ENCODE results near the gene UBR4.
"Not testable (repeated sequence)": the region's sequence is repeated elsewhere in the genome, so short reads cannot be mapped to it uniquely, and the experiment has no call there.

UBR4 gene

DNA sequence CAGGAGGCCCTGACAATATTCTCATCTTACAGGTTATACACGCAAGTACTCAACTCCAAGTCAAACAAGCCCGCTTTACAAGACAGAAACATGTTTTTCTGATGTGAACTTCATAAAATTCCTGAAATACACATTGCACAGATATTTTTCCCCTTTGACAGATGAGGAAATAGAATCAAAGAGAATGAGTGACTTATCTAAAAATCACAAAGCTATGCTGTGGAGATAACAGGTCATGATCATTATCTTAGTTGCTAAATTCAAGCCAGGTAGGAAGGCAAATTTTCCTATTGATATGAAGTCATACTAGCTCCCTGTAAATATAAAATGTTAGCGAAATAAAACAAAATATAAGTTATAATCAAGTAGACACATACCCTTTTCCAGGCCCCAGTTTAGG is 18.3 kb downstream of the UBR4 start:
- no peak for FAIRE-seq
- no peak for DNase-seq (ENCODE audit: low spot score)

DNA sequence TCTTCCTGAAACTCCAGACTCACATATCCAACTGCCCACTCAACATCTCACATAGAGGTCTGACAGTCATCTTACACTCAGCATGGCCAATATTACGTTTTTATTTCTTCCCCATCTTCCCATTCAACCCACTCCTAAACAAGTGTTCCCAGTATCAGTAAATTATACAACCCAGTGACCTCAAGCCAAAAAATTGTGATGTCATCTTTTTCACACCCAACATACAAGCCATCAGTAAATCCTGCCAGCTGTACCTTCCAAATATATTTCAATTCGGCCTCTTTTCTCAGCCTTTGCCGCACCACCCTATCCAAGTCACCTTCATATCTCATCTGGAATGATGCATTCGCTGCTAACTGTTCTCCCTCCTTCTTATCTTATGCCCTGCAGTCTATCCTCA is 19.6 kb downstream of the UBR4 start:
- no peak for FAIRE-seq
- DNase-seq (ENCODE audit: low spot score) = no peak

DNA sequence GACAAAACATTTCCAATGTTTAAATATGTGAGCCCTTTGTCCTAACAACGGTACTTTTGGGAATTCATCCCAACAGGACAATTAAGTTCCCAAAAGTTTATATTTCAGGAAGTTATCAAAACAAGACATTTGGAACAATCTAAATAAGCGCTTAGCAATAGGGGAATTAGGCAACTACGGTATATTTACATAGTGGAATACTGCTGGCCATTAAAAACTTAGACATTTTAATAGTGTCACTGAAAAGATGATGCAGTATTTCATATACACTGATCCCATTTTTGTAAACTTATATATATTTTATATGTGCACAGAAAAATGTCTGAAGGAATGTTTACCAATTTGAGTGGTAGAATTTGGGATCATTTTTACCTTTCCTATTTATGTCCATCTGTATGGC is 20.8 kb downstream of the UBR4 start:
- no peak for DNase-seq (ENCODE audit: low spot score)
- FAIRE-seq = no peak

DNA sequence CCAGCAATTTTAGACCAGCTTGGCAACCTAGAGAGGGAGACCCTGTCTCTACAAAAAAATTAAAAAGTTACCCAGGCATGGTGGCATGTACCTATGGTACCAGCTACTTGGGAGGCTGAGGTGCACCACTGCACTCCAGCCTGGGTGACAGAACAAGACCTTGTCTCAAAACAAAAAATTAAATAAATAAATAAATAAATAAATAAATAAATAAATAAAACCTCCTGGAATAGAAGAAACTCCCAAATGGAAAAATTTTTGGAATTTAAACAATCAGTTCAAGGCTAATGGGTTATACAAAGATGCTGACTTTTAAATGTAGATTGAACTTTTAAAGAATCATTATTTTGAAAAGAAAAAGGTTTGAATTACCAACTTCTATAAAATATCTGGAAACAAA is 22.2 kb downstream of the UBR4 start:
- FAIRE-seq = no peak
- DNase-seq (ENCODE audit: low spot score) = no peak

DNA sequence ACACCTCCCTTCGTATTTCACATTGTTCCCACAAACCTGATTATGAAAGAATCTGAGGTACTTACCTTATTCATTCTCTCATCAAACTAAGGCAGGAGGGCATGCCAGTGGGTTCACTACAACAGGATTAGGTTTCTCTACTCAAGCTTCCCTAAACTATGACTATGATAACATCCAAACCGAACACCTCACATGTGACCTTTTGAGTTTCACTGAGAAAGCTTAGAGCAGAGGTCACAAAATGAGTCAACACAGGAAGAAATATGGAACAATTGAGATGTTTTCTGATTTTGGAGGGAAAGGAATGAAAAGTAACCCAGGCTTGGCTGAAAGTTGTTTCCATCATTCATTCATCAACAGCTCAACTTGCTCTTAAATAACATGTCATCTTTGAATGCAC is 24.1 kb downstream of the UBR4 start:
- FAIRE-seq (no peak), DNase-seq (ENCODE audit: low spot score) (no peak)

DNA sequence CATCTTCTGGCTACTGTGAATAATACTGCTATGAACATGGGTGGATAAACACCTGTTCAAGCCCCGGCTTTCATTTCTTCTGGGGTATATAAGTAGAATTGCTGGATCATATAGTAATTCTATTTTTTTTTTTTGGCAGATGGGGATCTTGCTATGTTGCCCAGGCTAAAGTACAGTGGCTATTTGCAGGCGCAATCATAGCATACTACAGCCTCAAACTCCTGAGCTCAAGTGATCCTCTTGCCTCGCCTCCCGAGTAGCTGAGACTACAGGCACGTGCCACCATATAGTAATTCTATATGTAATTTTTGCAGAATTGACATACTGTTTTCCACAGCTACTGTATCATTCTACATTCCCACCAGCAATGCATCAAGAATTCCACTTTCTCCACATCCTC is 27.8 kb downstream of the UBR4 start:
- DNase-seq (ENCODE audit: low spot score) (no peak), FAIRE-seq (no peak)

DNA sequence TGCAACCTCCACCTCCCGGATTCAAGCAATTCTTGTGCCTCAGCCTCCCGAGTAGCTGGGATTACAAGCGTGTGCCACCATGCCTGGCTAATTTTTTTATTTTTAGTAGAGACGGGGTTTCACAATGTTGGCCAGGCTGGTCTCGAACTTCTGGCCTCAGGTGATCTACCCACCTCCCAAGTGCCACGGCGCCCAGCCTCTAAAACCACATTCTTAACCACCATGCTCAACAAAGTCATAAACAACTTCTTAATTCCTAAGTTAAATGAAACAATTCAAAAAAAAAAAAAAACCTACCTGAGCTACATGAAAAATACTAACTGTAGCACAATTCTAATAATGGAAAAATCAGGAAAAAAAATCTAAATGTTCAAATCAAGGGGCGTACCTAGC is 29.8 kb downstream of the UBR4 start:
- not testable (repeated sequence) for DNase-seq (ENCODE audit: low spot score); FAIRE-seq

DNA sequence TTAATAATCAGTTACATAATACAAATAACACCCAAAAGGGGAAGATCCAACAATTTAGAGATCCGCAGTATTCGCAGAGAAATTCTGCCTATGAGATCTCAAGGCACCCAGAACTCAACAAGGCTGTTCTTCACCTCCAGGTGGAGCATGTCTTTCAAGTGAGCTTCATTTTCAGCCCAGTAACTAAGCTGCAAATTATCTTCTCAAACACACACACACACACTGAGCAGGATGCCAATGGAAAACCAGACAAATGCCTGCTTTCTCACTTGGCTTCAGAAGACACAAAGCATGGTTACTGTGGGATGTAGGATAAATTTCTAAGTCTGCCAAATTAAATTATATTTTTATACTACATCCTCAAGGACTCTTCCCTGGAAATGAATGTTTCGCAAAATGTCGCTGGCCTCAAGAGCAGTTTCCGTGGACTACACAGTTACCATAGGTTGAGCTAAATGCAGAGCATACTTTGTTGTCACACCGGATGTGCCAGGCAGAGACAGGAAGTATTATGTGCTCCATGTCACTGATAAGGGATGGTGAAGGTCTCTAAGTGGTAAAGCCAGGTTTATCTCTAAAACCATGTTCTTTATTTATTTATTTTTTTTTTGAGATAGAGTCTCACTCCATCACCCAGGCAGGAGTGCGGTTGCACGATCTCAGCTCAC is 30.3 kb downstream of the UBR4 start:
- FAIRE-seq (no peak), DNase-seq (ENCODE audit: low spot score) (no peak)

DNA sequence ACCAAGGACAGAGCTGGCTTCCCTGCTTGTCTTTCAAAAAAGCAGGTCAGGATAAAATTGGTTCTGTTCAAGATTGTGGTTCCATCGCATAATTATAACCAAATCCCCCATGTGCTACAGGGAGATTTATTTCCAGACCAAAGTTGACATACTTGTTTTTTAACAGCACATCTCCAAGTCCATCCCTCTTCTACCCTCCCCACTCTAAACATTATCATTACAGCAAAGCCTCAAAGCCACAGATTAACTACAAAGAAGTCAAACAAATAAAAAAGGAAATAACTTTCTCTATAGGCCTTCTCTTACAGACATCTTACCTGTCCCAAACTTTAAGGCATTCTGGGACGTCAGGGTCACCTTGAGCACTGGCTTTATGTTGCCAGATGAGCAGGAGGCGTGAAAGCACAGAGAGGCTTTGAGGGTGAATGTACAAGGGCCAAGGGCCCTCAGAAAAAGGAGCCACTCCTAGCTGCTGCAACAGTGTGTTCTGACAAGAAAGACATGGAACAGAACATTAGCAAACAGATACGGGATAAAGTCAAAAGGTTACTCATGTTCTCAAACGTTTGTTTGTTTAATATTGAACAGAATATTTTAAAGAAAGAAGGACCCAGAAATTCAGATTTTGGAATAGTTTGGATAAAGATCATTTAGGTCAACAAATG is 31.2 kb downstream of the UBR4 start:
- DNase-seq (ENCODE audit: low spot score) = no peak
- FAIRE-seq = no peak

DNA sequence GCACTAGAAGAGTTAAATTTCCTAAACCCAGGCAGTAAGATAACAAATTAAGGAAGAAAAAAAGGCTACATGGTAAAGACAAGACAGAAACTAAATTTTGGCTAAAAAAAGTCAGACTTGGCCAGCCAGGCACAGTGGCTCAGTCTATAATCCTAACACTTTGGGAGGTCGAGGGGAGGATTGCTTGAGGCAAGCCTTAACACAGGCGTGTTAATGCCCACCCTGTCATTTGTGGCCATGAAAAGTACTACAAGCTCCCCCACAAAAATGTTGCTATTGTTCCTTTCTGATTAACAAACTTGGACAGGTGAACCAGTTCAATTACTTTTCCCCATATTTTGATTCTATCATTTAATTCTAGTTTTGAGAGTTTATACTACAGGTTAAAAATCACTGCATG is 32.3 kb downstream of the UBR4 start:
- FAIRE-seq = no peak
- no peak for DNase-seq (ENCODE audit: low spot score)

DNA sequence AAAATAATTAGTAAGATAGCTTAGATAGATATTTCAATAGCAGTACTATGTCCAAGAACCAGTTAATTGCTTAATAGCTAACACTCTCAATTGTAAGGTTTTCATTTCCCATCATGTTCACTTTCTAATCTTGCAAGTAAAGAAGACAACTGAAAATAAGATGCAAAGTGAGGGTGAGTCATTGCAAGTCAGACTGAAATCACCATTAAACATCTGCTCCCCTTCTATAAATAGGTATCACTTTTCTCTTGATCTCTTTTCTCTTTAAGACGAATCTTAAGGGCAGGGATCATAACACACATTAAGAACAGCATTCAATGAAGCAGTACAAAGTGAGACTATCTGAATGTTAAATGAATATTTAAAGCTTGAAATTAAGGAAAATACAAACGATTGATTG is 40.4 kb downstream of the UBR4 start:
- no peak for FAIRE-seq
- no peak for DNase-seq (ENCODE audit: low spot score)

DNA sequence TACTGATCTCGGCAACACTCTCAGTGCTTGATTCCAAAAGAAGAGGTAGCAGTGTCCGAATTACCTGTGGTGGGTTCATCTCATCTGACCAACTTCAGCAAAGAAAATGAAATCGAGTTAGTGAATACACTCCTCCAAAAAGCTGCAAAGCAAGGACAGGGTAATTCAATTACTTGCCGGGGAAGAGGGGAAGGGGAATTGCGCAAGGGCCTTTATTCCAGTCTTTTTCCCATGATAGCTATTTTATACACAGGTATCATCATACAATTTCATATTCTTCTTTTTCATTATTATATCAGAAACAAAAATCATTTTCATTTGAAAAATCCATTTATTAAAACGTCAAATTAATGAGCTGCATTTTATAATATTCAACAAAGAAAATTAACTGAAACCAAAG is 42.9 kb downstream of the UBR4 start:
- DNase-seq (ENCODE audit: low spot score) (no peak), FAIRE-seq (no peak)

DNA sequence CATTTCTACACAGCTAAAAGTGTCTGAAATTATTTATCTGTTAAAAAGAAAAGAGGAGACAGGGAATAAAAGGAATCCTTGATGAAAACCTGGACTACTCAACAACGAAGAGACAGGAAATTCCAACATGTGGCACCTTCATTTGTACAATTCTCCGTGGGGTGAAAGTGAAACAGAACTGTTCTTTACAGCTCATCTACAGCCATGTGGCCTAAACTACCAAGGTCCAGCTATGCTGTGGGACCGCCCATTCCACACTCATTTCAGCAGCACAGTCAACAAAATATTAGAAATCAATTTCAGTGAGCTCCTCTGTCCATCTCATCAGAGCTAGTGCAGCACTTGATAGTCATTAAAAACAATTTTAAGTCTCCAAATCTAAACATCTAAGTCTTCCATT is 44.0 kb downstream of the UBR4 start:
- no peak for FAIRE-seq
- DNase-seq (ENCODE audit: low spot score) = no peak

DNA sequence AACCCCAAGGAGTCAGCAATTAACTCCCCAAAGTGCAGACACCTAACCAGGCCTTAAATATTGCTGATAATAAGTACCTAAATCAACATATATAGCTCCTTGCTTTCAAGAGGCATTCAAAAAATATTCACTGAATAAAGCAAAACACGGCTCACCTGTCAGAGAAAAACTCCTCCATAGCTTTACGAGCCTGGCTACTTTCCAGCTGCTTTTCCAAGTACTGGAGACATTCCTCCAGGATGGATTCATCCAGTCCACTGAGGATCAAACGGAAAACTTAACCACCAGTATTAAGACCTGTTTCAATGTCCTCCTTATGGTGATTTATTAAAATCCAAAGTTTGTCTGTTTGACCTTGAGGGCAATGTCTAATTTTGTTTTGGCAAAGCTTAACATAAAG is 44.6 kb downstream of the UBR4 start:
- DNase-seq (ENCODE audit: low spot score) = peak; percentile 20

DNA sequence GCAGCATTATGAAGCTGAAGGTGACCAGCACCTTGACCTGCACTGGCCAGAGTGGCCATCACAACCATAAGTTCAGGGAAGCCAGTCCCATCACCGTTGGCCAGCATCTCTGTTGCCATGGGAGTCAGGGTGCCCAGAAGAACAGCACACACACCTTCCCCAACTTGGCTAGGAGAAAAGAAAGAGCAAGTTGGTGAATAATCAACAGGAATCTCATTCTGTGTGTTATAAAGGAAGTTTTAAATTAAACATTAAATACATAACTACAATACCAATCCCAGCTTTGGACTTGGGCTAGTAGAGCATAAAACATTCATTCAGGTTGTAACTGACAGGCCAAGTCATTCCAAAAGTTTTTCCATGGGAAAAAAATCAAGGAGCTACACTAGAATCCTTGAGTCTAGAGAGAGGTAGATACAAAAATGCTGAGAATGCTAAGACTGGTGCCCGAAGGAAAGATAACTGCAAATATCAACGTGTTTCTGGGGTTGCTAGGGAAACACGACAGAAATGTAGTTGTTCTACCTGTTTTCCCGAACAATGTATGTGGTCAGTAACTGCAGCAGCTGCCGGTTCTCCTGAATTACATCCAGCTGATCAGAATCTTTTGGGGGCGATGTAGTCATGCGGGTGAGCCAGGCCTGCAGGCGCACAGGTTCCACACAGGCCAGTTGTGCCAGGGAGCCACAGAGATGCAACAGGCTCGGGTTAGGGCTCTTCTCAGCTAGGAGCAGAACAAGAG is 45.6 kb downstream of the UBR4 start:
- no peak for FAIRE-seq

More for the DNA sequence above, 44.6 kb downstream of the UBR4 start:
- FAIRE-seq = no peak

DNA sequence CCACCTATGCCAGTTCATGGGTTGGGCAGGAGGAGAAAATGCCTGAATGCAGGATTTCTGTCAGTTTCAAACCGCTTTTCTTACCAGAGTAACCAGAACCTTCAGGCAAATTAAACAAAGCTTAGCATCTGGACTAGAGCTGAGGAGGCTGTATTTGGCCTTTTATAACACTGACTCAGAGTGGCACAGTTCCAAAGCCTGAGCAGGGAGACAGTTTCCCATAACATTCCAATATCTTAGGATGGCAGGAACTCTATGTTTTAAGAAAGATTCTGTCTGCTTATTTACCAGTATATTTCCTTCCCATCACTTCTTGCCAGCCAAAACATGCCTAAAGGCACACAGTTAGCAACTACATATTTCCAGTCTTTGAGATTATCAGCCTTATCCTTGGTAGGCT is 46.8 kb downstream of the UBR4 start:
- DNase-seq (ENCODE audit: low spot score) (no peak), FAIRE-seq (no peak)

More for the DNA sequence above, 45.6 kb downstream of the UBR4 start:
- no peak for DNase-seq (ENCODE audit: low spot score)

DNA sequence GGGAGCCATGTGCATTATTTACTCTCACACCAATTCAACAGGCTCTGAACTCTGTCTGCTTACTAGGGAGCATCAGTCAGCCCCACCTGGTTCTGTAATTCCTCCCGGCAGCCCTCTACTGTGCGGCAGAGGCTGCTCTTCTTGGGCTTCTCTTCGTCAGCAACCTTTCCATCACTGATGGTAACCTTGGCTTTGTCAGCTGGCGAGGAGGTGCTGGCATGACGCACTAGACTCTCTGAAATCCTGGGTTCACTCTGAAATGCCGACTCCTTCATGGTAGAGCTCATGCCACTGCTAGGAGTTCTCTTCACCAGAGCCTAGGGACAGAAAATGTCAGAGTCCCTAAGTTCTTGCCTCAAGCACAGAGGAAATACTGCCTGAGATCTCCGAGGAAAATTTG is 49.2 kb downstream of the UBR4 start:
- DNase-seq (ENCODE audit: low spot score) (no peak), FAIRE-seq (no peak)

DNA sequence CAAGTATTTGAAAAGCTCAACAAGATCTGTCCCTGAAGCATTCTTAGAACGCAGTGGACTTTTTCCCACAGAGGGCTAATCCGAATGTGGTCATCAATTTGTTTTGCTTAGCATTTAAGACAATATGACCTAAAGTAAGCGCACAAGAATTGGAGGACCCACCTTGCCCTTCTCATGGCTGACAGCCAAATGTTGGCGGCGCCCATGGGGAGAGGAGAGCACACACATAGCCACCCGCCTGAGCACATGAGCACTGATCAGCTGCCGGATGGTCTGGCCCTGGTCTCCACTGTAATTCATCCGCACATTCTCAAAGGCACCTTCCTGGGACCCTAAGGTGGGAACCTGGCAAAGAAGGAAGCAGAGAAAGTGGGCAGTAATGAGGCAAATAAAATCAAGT is 52.4 kb downstream of the UBR4 start:
- FAIRE-seq = no peak
- no peak for DNase-seq (ENCODE audit: low spot score)

DNA sequence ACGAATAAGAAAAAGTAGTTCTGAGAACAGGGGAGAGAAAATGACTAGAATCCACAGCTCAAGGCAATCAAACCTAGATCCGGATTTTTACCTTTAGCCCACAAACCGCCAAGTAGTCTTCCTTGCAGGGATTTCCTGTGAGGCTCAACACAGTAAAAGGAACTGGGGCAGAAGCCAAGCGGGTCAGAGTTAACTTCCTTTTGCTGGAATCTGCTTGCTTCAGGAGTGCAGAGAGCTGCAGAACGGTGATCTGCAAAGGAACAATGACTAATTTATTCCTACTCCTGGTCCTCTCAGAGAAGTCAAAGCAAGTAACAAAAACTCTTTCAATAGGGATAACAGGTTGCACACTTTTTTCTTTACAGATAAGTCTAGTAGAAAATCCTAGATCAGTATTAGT is 53.4 kb downstream of the UBR4 start:
- FAIRE-seq (no peak), DNase-seq (ENCODE audit: low spot score) (no peak)

DNA sequence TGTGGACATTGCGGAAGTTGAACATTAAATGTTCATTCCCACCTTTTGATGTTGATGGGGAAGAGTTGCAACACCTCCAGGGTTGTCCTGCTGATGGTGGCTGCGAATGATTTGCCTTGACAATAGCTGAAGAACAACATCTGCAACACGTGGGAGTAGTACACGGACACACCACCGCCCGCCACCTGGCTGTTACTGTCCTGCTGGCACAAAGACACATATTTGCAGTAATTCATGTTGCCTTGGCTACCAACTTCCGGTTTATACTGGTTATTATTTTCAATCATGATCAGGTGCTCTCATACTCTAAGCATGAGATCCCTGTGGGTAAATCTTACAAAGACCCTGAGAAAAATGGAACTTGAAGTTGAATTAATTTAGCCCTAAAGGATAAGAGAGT is 55.2 kb downstream of the UBR4 start:
- FAIRE-seq = peak; percentile 50
- DNase-seq (ENCODE audit: low spot score) = no peak

DNA sequence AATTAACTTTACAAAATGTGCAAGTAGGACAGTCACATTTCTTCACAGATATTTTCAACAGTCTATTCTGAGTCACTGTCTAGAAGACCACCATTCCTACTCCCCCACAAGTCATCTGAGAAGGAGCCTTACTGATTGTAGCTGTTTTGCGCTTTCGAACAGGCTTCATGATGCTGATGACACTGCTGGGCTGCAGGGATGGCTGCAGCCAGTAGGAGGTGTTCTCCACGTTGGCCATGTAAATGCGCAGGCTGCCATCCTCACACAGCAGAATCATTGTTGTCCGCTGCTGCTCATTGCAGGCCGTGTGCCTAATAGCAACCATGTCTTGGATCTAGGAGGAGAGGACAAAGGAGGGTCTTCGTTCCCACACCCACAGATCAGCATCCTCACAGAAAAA is 56.9 kb downstream of the UBR4 start:
- FAIRE-seq (no peak), DNase-seq (ENCODE audit: low spot score) (no peak)

DNA sequence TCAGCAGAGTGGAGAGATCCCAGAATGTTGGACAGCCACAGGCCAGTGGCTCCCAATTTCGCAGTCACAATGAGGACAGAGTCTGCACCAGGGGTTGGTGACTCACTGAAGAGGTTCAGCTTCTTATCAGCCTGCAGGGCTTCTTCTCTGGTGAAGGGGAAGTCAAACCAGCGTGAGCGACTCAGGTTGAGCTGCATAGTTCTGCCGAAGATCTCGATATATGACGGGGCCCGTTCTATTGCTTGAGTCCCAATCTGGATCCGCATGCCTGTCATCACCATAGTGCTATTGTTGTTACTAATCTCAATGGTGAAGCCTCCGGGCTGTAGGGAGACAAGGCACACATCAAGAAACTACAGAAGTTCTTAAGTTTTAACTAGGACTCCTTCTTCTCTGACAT is 58.5 kb downstream of the UBR4 start:
- FAIRE-seq = no peak
- DNase-seq (ENCODE audit: low spot score) = no peak

DNA sequence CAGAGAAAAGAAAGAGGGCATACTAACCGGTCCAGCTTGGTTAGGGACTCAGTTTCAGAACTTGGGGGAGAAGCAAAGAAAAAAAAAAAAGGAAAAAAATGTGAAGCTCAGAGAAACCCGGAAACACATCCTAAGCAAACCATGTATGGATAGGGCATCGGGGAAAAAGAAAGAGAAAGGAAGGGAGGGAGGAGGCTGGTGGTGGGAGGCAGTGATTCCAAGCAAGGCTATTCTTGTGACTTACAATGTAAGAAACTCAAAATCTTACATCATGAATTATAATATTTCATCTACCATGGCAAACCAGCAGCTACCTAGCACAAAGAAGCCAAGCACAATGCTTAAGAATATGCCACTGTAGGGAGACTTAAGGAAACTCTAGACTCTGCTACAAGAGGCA is 60.3 kb downstream of the UBR4 start:
- FAIRE-seq = no peak
- DNase-seq (ENCODE audit: low spot score) = no peak
